ENCODE results near the gene ADGRA1. TPM values are rescaled to one million over a fixed set of nuclear protein-coding genes. Genes with fewer than 3 reads are reported as not detected.

ADGRA1 gene
- total and polyA plus RNA-seq, 2 of the 8 experiments (the other 6 are each of a cell fraction or from before 2014, with no cell fraction given), result 0.17 to 0.21 TPM

GRCh38 chr10:133158437-133158755 lies 70.7 kb downstream of the ADGRA1 start:
- Histone ChIP-seq H4K5ac (ENCODE audit: insufficient read length, low read depth, low read length) (peak overlapping the region; percentile 31), H3K23me2 (ENCODE audit: low read depth, low read length) (peaks cover 12% of the 10 kb centered on the region; the same call in 1 of the 2 replicates), H4K91ac (replicated peaks; ENCODE audit: insufficient read length, low read length) (peak overlapping the region; percentile 84), H3K4me3 (ENCODE audit: extremely low read depth in 1 of 4, insufficient read depth in 2 of 4, low read depth in 3 of 4, low read length in 4 of 4) (no peak overlapping the region), H2BK15ac (ENCODE audit: low read length) (no peak overlapping the region), H2AK5ac (ENCODE audit: low read depth, low read length) (peak overlapping the region; percentile 82; the same call in 1 of the 2 replicates), H3K27ac (ENCODE audit: low read depth, low read length) (no peak overlapping the region), H3K79me2 (ENCODE audit: control insufficient read depth in 1 of 2, insufficient read depth in 2 of 2, low read length in 2 of 2) (peaks cover 0 to 10% of the 10 kb centered on the region in 2 experiments; a peak in 1 of 4 replicates), H2AFZ (ENCODE audit: low read length) (no peak overlapping the region), H3K36me3 (ENCODE audit: control insufficient read depth in 2 of 4, insufficient read depth in 4 of 4, low read length in 3 of 4) (peaks cover 0 to 6% (median 2%) of the 10 kb centered on the region in 4 experiments; a peak in 3 of 8 replicates), H2BK20ac (ENCODE audit: low read length) (peak overlapping the region; percentile 95; the same call in 1 of the 2 replicates), H3K4ac (replicated peaks; ENCODE audit: insufficient read length, low read depth, low read length) (no peak overlapping the region), H4K8ac (ENCODE audit: extremely low read depth, insufficient read depth, low read length) (no peak overlapping the region), H3K9me3 (ENCODE audit: insufficient read depth in 2 of 2, low read depth in 1 of 2, low read length in 1 of 2) (no peaks in the 10 kb centered on the region), H3K79me1 (ENCODE audit: low read depth, low read length) (peaks cover 10% of the 10 kb centered on the region), H3K4me1 (replicated peaks in 1 of 4; ENCODE audit: control insufficient read depth in 3 of 4, insufficient read depth in 4 of 4, low read length in 3 of 4) (peaks cover 3 to 36% (median 17%) of the 10 kb centered on the region in 4 experiments), H2BK12ac (ENCODE audit: low read depth, low read length) (peak overlapping the region; percentile 80; the same call in 1 of the 2 replicates), H3K9ac (replicated peaks in 1 of 4; ENCODE audit: extremely low read depth in 1 of 4, low read depth in 3 of 4, low read length in 3 of 4) (no peak overlapping the region), H3K27me3 (replicated peaks in 1 of 4; ENCODE audit: control insufficient read depth in 3 of 4, extremely low read depth in 1 of 4, insufficient read depth in 3 of 4, low read length in 3 of 4) (peaks cover 0 to 5% (median 0%) of the 10 kb centered on the region in 4 experiments; a peak in 2 of 7 replicates), H2BK5ac (ENCODE audit: low read depth, low read length) (peak overlapping the region; percentile 81; the same call in 1 of the 2 replicates), H2BK120ac (replicated peaks; ENCODE audit: low read depth, low read length) (peak overlapping the region; percentile 95), H3K56ac (replicated peaks; ENCODE audit: insufficient read length, low read depth, low read length) (no peak overlapping the region), H3K23ac (ENCODE audit: insufficient read length) (no peak overlapping the region), H3K4me2 (ENCODE audit: insufficient read depth in 1 of 2, low read depth in 2 of 2, low read length in 2 of 2) (no peak overlapping the region), H3K14ac (ENCODE audit: insufficient read length) (no peak overlapping the region), H4K20me1 (replicated peaks in 1 of 2; ENCODE audit: control insufficient read depth in 1 of 2, insufficient read depth in 2 of 2, low read length in 2 of 2) (peaks cover 0 to 7% of the 10 kb centered on the region in 2 experiments), H3K18ac (ENCODE audit: extremely low read depth, low read length) (no peak overlapping the region; the same call in none of the 2 replicates)
- TF ChIP-seq JUN (IDR thresholded peaks at IDR 0.05; ENCODE audit: low read depth, low read length), result no peak
- TF ChIP-seq BCL11A (IDR thresholded peaks at IDR 0.05; ENCODE audit: low read depth in 2 of 2, low read length in 2 of 2), result no peak
- TF ChIP-seq GTF2F1 (IDR thresholded peaks at IDR 0.05; ENCODE audit: borderline replicate concordance, low read depth, low read length), result no peak
- TF ChIP-seq CREB1 (IDR thresholded peaks at IDR 0.05), result no peak
- TF ChIP-seq KDM5A (IDR thresholded peaks at IDR 0.05; ENCODE audit: low read length), result no peak
- TF ChIP-seq SAP30 (IDR thresholded peaks at IDR 0.05; ENCODE audit: insufficient read depth, insufficient replicate concordance, low read length), result no peak
- no peak for TF ChIP-seq CHD2 (IDR thresholded peaks at IDR 0.05; ENCODE audit: low read length)
- TF ChIP-seq E2F6 (IDR thresholded peaks at IDR 0.05), result no peak
- no peak for TF ChIP-seq SIRT6 (IDR thresholded peaks at IDR 0.05; ENCODE audit: low read length)
- FAIRE-seq (no peak), DNase-seq (ENCODE audit: low read depth in 1 of 2, low spot score in 2 of 2) (no peak)
- CTCF ChIA-PET (ENCODE audit: partially characterized antibody), result interaction anchor here (1.2 to 3.0 kb wide), 6 partner anchors 12 to 61 kb away, joined by 3 to 20 read pairs (median 4); no protein-coding TSS in a partner anchor
- POLR2A ChIA-PET (ENCODE audit: partially characterized antibody), result interaction anchor here (0.7 to 1.7 kb wide), 6 partner anchors 15 to 68 kb away, joined by 3 to 5 read pairs (median 3); no protein-coding TSS in a partner anchor
- 83% methylated on average over 12 of the region's 12 CpGs; no CpG with 5 or more reads in 1 of the 2 experiments for WGBS, 2 experiments (ENCODE audit: extremely low coverage in 1 of 2, insufficient coverage in 1 of 2, insufficient read length in 1 of 2, insufficient replicate concordance in 2 of 2, low coverage in 1 of 2, low lambda C conversion rate in 2 of 2, missing lambda C conversion rate in 1 of 2)
